SK-N-MC (cell line): ENCODE data around the gene SLC25A10.

Experiments
- EZH2 ChIP-seq: fragments of 200-600 bp; sonication (generic); IDR thresholded peaks from one replicate; pipeline ENCODE4 v1.6.1; 2017; ENCODE audit warnings: antibody characterized with exemption
- POLR2AphosphoS5 ChIP-seq: IDR thresholded peaks from 2 replicates; pipeline ENCODE4 v1.6.1; 2012; ENCODE audit warnings: mild to moderate bottlenecking, low read depth, low read length, borderline replicate concordance

GRCh38 chr17:81712468-81713003, 452 bp downstream of the SLC25A10 start:
- TF ChIP-seq POLR2AphosphoS5, result no peak; the same call in 1 of the 2 replicates
- TF ChIP-seq EZH2, result no peak
